ENCODE data around the gene SLC7A4.

Gene SLC7A4

DNA sequence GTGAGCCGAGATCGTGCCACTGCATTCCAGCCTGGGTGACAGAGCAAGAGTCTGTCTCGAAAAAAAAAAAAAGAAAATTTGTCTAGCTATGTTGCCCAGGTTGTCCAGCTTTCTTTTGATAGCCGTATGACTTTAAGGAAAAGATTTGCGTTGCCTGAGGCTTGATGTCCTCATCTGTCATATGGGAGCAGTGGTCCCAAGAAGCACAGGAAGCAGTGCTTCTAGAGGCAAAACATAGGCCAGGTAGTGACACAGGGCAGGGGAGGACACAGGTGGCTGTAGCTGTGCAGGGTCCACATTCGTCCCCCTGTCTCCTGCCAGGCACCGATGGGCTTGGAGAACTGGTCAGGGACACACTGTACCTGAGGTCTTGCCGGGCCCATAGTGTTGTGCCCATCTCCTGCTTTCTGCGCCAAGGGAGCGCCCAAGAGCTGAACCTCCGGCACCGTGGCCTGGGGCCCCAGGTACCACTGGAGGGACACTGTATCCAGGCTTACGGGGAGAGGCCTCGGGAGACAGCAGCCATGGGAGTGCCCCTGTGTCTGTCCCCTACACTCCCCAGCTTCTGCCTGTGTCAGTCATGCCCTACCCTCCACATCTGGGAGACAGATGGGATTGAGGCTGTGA lies 14.8 kb upstream of the SLC7A4 start:
- no peak for DNase-seq (ENCODE audit: low spot score)
- TF ChIP-seq, protein P1, sequence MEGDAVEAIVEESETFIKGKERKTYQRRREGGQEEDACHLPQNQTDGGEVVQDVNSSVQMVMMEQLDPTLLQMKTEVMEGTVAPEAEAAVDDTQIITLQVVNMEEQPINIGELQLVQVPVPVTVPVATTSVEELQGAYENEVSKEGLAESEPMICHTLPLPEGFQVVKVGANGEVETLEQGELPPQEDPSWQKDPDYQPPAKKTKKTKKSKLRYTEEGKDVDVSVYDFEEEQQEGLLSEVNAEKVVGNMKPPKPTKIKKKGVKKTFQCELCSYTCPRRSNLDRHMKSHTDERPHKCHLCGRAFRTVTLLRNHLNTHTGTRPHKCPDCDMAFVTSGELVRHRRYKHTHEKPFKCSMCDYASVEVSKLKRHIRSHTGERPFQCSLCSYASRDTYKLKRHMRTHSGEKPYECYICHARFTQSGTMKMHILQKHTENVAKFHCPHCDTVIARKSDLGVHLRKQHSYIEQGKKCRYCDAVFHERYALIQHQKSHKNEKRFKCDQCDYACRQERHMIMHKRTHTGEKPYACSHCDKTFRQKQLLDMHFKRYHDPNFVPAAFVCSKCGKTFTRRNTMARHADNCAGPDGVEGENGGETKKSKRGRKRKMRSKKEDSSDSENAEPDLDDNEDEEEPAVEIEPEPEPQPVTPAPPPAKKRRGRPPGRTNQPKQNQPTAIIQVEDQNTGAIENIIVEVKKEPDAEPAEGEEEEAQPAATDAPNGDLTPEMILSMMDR (IDR thresholded peaks at IDR 0.05; ENCODE audit: extremely low read depth, insufficient read depth, missing control alignments): no peak
- in situ Hi-C loops (cut with MboI; ENCODE audit: low pct_unique_long_range_greater_than_20kb, low sequenced_read_pairs, unreplicated experiment): no loop called here

DNA sequence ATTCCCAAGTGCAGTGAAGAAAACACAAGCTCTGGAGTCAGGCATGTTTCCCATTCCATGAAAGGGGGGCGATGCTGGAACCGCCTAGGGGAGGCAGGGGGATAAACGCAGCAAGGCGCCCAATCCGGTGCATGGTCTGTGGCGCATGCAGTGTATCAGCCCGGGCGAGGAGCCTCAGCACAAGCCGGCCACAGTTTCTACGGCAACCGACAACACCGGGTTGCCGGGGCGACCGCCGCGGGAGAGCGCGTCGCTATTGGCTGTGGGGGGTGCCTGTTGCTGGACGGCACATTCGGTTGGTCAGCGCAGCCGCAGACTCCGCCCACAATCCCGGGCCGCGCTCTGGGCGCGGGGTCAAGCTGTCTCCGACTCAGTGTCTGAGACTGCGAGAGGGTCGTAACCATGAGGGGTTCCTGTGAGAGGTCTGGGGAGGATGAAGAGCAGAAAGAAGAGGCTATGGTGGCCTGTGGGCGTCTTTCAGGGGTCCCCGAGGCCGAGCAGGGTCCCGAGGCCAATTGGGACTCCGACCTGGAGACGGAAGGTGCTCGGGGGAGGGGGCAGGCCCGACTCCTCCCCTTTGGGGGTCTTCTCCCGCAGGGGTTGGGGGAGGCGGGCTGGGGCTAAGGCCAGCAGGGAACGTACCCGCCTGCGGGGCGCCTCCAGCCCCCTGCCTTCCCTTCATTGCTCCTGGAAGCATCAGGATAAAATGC lies 13.4 kb upstream of the SLC7A4 start, which contains the start of gene LRRC74B:
Gene LRRC74B (plus strand): TSS at position 362 of the 710 bp plus-strand sequence. CDS start 41 bp downstream, at position 403.
- DNase-seq (ENCODE audit: low spot score): peak; percentile 95
- in situ Hi-C loops (cut with MboI; ENCODE audit: low pct_unique_long_range_greater_than_20kb, low sequenced_read_pairs, unreplicated experiment): no loop called here
- TF ChIP-seq, protein P1 (IDR thresholded peaks at IDR 0.05; ENCODE audit: extremely low read depth, insufficient read depth, missing control alignments): no peak

DNA sequence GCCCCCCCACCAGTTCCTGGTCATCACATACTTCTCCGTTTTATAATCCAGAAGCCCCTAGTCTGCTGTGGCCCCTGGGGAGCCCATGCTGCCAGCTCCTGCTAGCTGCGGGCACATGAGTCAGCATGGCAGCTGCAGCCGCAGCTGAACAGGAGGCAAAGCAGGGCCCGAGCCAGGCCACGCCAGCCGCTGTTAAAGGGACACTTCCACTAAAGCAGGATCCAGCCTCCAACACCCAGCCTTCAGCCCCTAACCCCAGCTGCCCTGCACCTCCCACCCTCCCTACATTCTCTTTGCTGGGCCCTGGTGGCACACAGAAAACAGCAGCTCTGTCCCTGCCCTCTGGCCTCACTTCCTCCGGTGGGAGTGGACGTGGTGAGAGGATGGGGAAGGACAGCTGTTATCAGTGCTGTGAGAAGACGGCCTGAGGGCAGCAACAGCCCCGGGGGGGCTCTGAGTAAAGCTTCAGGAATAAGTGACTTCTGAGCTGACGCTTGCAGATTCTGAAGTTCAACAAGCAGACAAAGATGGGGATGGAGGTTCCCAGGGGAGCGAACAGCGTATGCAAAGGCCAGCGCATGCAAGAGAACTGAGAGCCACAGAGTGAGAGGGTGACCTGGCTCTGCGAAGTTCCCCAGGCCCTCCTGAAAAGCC lies 12.7 kb upstream of the SLC7A4 start:
- in situ Hi-C loops (cut with MboI; ENCODE audit: low pct_unique_long_range_greater_than_20kb, low sequenced_read_pairs, unreplicated experiment): no loop called here
- TF ChIP-seq, protein P1 (IDR thresholded peaks at IDR 0.05; ENCODE audit: extremely low read depth, insufficient read depth, missing control alignments): no peak
- no peak for DNase-seq (ENCODE audit: low spot score)

DNA sequence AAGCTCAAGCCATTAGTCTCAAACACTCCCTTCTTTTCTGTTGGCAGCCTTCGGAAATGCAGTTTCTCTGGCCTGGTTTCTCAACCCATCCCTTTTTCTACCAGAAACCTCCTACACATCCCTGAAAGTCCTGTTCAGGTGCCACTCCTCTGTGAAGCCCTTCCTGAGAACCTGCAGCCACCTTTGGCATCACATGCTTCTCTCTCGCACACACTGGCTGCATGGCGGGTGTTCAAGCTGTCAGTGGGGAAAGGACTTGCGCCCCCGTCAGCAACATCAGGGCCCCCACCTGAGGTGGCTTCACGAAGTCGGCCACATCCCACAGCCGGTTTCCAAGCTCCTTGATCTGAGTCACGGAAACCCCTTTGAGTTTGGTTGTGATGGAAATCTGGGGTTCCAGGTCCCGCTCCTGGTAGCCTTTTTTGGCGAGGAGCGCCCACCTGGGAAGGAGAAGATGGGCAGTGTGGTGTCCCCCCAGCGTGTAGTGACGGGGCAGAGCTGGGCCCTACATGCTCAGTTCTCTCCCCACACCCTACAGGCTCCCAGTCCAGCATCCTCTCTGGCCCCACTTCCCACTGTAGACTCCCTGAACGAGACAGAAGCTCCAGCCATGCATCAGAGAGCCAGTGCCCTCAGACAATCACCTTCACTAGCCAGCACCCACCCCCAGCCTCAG lies 11.6 kb upstream of the SLC7A4 start:
- in situ Hi-C loops (cut with MboI; ENCODE audit: low pct_unique_long_range_greater_than_20kb, low sequenced_read_pairs, unreplicated experiment): no loop called here
- DNase-seq (ENCODE audit: low spot score): no peak
- TF ChIP-seq, protein P1 (IDR thresholded peaks at IDR 0.05; ENCODE audit: extremely low read depth, insufficient read depth, missing control alignments): no peak

DNA sequence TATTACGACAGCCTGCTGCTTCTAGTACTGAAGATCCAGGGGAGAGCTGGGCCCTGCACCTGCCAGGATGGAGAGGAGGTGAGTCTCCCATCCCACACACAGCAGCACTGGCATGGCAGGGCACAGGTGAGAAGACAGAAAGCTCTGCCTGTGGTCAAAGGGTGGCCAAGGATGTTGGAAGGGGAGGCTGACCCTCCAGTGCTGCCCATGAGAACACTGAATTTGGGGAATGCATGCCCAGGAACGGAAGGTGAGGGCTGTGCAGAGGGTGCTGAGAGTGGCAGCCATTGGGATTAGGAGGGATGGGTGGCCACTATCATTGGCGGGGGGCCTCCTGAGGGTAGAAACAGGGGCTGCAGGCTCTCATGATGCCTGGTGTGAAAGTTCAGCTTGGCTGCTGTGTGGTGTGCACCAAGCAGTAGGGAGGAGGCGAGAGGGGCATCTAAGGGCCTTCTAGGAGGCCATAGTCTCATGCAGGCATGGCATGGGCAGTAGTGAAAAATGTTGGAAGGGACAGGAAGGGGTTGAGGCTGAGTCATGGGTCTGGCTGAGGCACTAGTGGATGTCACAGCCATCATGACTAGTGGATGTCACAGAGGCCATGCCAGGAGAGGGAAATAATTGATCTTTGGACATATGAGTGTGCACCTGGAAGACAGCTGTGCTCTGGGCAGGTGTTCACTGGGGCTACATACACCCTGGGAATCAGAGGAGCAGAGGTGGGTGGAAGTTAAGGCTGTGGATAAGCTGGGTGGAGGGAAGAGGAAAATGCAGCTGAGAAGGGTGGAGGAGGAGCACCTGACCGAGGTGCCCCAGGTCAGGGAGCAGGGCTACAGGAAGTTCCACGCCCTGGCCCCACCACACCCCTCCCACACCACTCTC lies 10.9 kb upstream of the SLC7A4 start:
- TF ChIP-seq, protein P1 (IDR thresholded peaks at IDR 0.05; ENCODE audit: extremely low read depth, insufficient read depth, missing control alignments): no peak
- in situ Hi-C loops (cut with MboI; ENCODE audit: low pct_unique_long_range_greater_than_20kb, low sequenced_read_pairs, unreplicated experiment): no loop called here
- no peak for DNase-seq (ENCODE audit: low spot score)

All from GM13977 (cell line).